WTC11 (cell line): Measurements from ENCODE around the gene ZCCHC4.

Source experiments
- CBFB ChIP-seq: sonication (generic); formaldehyde crosslinking; IDR thresholded peaks from 2 replicates; pipeline ENCODE4 v1.8.1; 2022; ENCODE audit warnings: mild to moderate bottlenecking, low read depth, missing genetic modification reagents
- CTCF ChIP-seq: fragments of 200-600 bp; IDR thresholded peaks from 2 replicates; pipeline ENCODE4 v1.8.0; 2022; ENCODE audit warnings: antibody characterized with exemption
- ELF4 ChIP-seq: sonication (generic); formaldehyde crosslinking; IDR thresholded peaks from 2 replicates; pipeline ENCODE4 v1.8.1; 2022; ENCODE audit warnings: low read depth, mild to moderate bottlenecking, moderate library complexity, missing genetic modification reagents
- ETV6 ChIP-seq: sonication (generic); formaldehyde crosslinking; IDR thresholded peaks from 2 replicates; pipeline ENCODE4 v1.8.1; 2022; ENCODE audit warnings: mild to moderate bottlenecking, missing genetic modification reagents
- IRF2 ChIP-seq: sonication (generic); formaldehyde crosslinking; IDR thresholded peaks from 2 replicates; pipeline ENCODE4 v1.8.0; 2022; ENCODE audit warnings: low read depth, missing genetic modification reagents, borderline replicate concordance
- JUN ChIP-seq: sonication (generic); formaldehyde crosslinking; IDR thresholded peaks from 2 replicates; pipeline ENCODE4 v1.8.0; 2023; ENCODE audit warnings: mild to moderate bottlenecking, missing genetic modification reagents
- KAT7 ChIP-seq: sonication (generic); formaldehyde crosslinking; IDR thresholded peaks from 2 replicates; pipeline ENCODE4 v1.8.1; 2023; ENCODE audit warnings: missing genetic modification reagents, mild to moderate bottlenecking, borderline replicate concordance
- NR2C2 ChIP-seq: sonication (generic); formaldehyde crosslinking; IDR thresholded peaks from 2 replicates; pipeline ENCODE4 v1.8.0; 2022; ENCODE audit warnings: mild to moderate bottlenecking, missing genetic modification reagents
- SMAD3 ChIP-seq: sonication (generic); formaldehyde crosslinking; IDR thresholded peaks from 2 replicates; pipeline ENCODE4 v1.8.0; 2022; ENCODE audit warnings: missing genetic modification reagents, mild to moderate bottlenecking, borderline replicate concordance
- ZNF281 ChIP-seq: sonication (generic); formaldehyde crosslinking; IDR thresholded peaks from 2 replicates; pipeline ENCODE4 v1.8.0; 2023; ENCODE audit warnings: mild to moderate bottlenecking, missing genetic modification reagents
- TF ChIP-seq, protein P1 (sequence below): sonication (generic); formaldehyde crosslinking; IDR thresholded peaks from 2 replicates; pipeline ENCODE4 v1.8.0; 2022; ENCODE audit warnings: missing genetic modification reagents
- TF ChIP-seq, protein P2 (sequence below): sonication (generic); formaldehyde crosslinking; IDR thresholded peaks from 2 replicates; pipeline ENCODE4 v1.8.0; 2022; ENCODE audit warnings: mild to moderate bottlenecking, missing genetic modification reagents
- TF ChIP-seq, protein P3 (sequence below): sonication (generic); formaldehyde crosslinking; IDR thresholded peaks from 2 replicates; pipeline ENCODE4 v1.8.0; 2022; ENCODE audit warnings: mild to moderate bottlenecking, missing genetic modification reagents

DNA sequence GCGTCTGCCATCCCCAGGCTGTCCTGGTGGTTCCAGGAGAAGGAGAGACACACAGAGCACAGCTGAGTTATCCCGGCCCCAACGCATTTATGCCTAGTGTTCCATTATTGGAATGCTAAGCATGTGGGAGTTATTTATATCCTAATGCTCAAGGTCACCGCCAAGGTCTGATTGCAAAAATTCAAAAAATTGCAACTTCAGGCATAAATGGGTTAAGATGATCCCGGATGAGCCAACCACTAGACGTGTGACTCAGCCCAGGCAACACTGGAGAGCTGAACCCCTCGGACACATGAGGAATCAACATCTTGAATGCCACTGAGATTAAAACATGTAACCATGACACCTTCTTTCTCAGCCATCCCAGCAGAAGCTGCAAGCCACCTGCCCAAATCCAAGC, 3.8 kb upstream of the ZCCHC4 start:
- TF ChIP-seq IRF2 (CRISPR knock-in tag) (no peak), CTCF (no peak), ELF4 (CRISPR knock-in tag) (no peak), KAT7 (no peak), JUN (CRISPR knock-in tag) (no peak), ETV6 (CRISPR knock-in tag) (no peak), NR2C2 (CRISPR knock-in tag) (no peak), CBFB (CRISPR knock-in tag) (no peak), SMAD3 (CRISPR knock-in tag) (no peak), ZNF281 (CRISPR knock-in tag) (no peak)
- TF ChIP-seq, protein P1, sequence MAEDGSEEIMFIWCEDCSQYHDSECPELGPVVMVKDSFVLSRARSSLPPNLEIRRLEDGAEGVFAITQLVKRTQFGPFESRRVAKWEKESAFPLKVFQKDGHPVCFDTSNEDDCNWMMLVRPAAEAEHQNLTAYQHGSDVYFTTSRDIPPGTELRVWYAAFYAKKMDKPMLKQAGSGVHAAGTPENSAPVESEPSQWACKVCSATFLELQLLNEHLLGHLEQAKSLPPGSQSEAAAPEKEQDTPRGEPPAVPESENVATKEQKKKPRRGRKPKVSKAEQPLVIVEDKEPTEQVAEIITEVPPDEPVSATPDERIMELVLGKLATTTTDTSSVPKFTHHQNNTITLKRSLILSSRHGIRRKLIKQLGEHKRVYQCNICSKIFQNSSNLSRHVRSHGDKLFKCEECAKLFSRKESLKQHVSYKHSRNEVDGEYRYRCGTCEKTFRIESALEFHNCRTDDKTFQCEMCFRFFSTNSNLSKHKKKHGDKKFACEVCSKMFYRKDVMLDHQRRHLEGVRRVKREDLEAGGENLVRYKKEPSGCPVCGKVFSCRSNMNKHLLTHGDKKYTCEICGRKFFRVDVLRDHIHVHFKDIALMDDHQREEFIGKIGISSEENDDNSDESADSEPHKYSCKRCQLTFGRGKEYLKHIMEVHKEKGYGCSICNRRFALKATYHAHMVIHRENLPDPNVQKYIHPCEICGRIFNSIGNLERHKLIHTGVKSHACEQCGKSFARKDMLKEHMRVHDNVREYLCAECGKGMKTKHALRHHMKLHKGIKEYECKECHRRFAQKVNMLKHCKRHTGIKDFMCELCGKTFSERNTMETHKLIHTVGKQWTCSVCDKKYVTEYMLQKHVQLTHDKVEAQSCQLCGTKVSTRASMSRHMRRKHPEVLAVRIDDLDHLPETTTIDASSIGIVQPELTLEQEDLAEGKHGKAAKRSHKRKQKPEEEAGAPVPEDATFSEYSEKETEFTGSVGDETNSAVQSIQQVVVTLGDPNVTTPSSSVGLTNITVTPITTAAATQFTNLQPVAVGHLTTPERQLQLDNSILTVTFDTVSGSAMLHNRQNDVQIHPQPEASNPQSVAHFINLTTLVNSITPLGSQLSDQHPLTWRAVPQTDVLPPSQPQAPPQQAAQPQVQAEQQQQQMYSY (CRISPR knock-in tag) = no peak
- TF ChIP-seq, protein P2, sequence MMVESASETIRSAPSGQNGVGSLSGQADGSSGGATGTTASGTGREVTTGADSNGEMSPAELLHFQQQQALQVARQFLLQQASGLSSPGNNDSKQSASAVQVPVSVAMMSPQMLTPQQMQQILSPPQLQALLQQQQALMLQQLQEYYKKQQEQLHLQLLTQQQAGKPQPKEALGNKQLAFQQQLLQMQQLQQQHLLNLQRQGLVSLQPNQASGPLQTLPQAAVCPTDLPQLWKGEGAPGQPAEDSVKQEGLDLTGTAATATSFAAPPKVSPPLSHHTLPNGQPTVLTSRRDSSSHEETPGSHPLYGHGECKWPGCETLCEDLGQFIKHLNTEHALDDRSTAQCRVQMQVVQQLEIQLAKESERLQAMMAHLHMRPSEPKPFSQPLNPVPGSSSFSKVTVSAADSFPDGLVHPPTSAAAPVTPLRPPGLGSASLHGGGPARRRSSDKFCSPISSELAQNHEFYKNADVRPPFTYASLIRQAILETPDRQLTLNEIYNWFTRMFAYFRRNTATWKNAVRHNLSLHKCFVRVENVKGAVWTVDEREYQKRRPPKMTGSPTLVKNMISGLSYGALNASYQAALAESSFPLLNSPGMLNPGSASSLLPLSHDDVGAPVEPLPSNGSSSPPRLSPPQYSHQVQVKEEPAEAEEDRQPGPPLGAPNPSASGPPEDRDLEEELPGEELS (CRISPR knock-in tag) = no peak
- TF ChIP-seq, protein P3, sequence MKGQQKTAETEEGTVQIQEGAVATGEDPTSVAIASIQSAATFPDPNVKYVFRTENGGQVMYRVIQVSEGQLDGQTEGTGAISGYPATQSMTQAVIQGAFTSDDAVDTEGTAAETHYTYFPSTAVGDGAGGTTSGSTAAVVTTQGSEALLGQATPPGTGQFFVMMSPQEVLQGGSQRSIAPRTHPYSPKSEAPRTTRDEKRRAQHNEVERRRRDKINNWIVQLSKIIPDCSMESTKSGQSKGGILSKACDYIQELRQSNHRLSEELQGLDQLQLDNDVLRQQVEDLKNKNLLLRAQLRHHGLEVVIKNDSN (CRISPR knock-in tag) = no peak
